Measurements from ENCODE around the gene RAB3C.
"Not testable (repeated sequence)": the region's sequence is repeated elsewhere in the genome, so short reads cannot be mapped to it uniquely, and the experiment has no call there.

RAB3C gene

DNA sequence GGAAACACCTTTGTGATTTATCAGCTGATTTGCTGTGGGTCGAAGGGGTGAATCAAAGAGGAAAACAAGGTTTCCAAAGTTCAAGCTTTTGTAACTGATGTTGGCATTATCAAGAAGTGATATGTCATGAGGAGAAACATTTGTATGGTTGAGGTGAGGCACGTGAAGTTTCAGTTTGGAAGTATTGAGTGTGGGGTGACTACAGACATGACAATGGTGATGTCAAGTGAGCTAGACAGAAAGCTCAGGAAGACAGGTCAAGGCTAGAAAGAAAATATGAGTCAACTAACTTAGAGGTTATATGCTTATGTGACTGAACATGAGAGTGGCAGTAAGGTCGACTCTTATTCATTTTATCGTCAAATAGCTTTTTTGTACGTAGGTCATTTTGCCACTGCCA is 99.1 kb downstream of the RAB3C start:
- H3K27ac ChIP-seq (ENCODE audit: low read length) = no peak overlapping the region
- no peaks in the 10 kb centered on the region for H3K9me3 ChIP-seq (ENCODE audit: insufficient read depth, low read depth, low read length)
- no peaks in the 10 kb centered on the region for H3K4me1 ChIP-seq (ENCODE audit: insufficient read depth, low read length)
- H3K27me3 ChIP-seq (ENCODE audit: insufficient read depth, low read length) = no peaks in the 10 kb centered on the region
- no peak overlapping the region for H3K4me3 ChIP-seq (ENCODE audit: low read length)
- H3K36me3 ChIP-seq (ENCODE audit: insufficient read depth, low read depth, low read length) = no peaks in the 10 kb centered on the region
- no peak overlapping the region for H3K9ac ChIP-seq (ENCODE audit: low read depth, low read length)

DNA sequence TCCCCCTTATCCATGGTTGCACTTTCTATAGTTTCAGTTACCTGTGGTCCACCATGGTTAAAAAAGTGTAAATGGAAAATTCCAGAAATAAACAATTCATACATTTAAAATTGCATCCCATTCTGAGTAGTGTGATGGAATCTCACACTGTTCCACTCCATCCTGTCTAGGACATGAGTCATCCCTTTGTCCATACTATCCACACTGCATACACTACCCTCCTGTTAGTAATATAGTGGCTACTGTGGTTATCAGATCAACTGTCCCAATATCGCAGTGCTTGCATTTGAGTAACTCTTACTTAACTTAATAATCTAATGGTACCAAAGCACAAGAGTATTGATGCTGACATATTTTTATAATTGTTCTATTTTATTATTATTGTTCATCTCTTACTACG is 100.7 kb downstream of the RAB3C start:
- Histone ChIP-seq H3K9ac (ENCODE audit: low read depth, low read length) (no peak overlapping the region), H3K4me3 (ENCODE audit: low read length) (no peak overlapping the region), H3K4me1 (ENCODE audit: insufficient read depth, low read length) (no peaks in the 10 kb centered on the region), H3K36me3 (ENCODE audit: insufficient read depth, low read depth, low read length) (no peaks in the 10 kb centered on the region), H3K27ac (ENCODE audit: low read length) (no peak overlapping the region), H3K9me3 (ENCODE audit: insufficient read depth, low read depth, low read length) (no peaks in the 10 kb centered on the region), H3K27me3 (ENCODE audit: insufficient read depth, low read length) (no peaks in the 10 kb centered on the region)

DNA sequence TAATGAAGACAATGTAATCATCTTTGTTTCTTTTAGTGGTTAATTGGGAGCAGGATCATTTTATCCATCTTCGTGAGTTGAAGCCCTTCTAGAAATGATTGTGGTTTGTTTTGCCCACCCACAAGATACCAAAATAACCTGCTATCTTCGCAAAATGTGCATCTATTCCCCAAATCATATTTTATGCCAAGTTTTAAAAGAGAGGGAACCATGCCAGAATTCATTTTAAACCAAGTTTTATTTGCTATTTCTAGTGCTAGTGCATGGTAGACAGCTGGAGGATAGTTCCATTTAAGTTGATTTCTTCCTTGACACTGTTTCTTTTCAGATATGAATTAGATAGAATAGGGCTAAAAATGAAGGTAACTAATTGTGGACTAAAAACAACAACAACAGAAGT is 104.2 kb downstream of the RAB3C start:
- H3K27ac ChIP-seq (ENCODE audit: low read length) = no peak overlapping the region
- no peaks in the 10 kb centered on the region for H3K27me3 ChIP-seq (ENCODE audit: insufficient read depth, low read length)
- no peak overlapping the region for H3K9ac ChIP-seq (ENCODE audit: low read depth, low read length)
- H3K36me3 ChIP-seq (ENCODE audit: insufficient read depth, low read depth, low read length) = no peaks in the 10 kb centered on the region
- no peaks in the 10 kb centered on the region for H3K4me1 ChIP-seq (ENCODE audit: insufficient read depth, low read length)
- no peak overlapping the region for H3K4me3 ChIP-seq (ENCODE audit: low read length)
- H3K9me3 ChIP-seq (ENCODE audit: insufficient read depth, low read depth, low read length) = no peaks in the 10 kb centered on the region

DNA sequence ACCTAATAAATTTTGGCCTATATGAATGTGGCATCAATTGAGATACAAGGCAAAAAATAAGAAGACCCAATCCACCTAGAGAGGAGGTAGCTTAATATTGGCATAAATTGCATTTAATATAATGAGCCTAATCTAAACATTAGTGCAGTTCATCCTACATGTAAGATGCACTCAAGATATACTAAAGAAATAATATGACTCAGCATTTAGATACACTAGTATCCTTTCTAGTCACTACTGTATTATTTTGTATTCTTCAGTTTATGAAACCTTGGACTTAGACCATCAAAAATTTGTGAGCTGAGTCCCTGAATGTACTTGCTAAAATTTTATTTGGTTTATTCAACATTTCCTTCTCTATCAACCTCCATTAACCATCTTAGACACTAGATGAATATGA is 104.7 kb downstream of the RAB3C start:
- Histone ChIP-seq H3K4me1 (ENCODE audit: insufficient read depth, low read length) (no peaks in the 10 kb centered on the region), H3K36me3 (ENCODE audit: insufficient read depth, low read depth, low read length) (no peaks in the 10 kb centered on the region), H3K4me3 (ENCODE audit: low read length) (no peak overlapping the region), H3K27me3 (ENCODE audit: insufficient read depth, low read length) (no peaks in the 10 kb centered on the region), H3K9ac (ENCODE audit: low read depth, low read length) (no peak overlapping the region), H3K27ac (ENCODE audit: low read length) (no peak overlapping the region), H3K9me3 (ENCODE audit: insufficient read depth, low read depth, low read length) (no peaks in the 10 kb centered on the region)

DNA sequence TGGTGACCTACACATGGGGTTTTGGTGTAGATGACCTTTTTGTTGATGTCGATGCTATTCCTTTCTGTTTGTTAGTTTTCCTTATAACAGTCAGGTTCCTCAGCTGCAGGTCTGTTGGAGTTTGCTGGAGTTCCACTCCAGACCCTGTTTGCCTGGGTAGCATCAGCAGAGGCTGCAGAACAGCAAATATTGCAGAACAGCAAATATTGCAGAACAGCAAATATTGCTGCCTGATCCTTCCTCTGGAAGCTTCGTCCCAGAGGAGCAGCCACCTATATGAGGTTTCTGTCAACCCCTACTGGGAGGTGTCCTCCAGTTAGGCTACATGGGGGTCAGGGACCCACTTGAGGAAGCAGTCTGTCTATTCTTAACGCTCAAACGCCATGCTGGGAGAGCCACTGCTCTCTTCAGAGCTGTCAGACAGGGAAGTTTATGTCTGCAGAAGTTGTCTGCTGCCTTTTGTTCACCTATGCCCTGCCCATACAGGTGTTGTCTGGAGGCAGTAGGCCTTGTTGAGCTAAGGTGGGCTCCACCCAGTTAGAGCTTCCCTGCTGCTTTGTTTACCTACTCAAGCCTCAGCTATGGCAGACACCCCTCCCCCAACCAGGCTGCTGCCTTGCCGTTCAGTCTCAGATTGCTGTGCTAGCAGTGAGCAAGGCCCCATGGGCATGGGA is 116.3 kb downstream of the RAB3C start:
- not testable (repeated sequence) for H3K4me1 ChIP-seq (ENCODE audit: insufficient read depth, low read length); H3K9ac ChIP-seq (ENCODE audit: low read depth, low read length); H3K4me3 ChIP-seq (ENCODE audit: low read length); H3K36me3 ChIP-seq (ENCODE audit: insufficient read depth, low read depth, low read length); H3K27me3 ChIP-seq (ENCODE audit: insufficient read depth, low read length); H3K27ac ChIP-seq (ENCODE audit: low read length)
- peaks cover 14% of the 10 kb centered on the region for H3K9me3 ChIP-seq (ENCODE audit: insufficient read depth, low read depth, low read length)

DNA sequence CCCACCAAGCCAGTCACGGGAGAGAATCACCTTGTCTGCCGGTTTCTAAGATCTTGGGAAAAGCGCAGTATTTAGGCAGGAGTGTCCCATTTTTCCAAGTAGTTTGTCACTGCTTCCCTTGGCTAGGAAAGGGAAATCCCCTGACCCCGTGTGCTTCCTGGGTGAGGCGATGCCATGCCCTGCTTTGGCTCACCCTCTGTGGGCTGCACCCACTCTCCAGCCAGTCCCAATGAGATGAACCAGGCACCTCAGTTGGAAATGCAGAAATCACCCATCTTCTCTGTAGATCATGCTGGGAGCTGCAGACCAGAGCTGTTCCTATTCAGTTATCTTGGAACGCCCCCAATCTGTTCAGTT is 116.9 kb downstream of the RAB3C start:
- Histone ChIP-seq H3K4me3 (ENCODE audit: low read length) (no peak overlapping the region), H3K9ac (ENCODE audit: low read depth, low read length) (no peak overlapping the region), H3K27me3 (ENCODE audit: insufficient read depth, low read length) (no peaks in the 10 kb centered on the region), H3K27ac (ENCODE audit: low read length) (no peak overlapping the region), H3K36me3 (ENCODE audit: insufficient read depth, low read depth, low read length) (no peaks in the 10 kb centered on the region), H3K9me3 (ENCODE audit: insufficient read depth, low read depth, low read length) (peaks cover 14% of the 10 kb centered on the region), H3K4me1 (ENCODE audit: insufficient read depth, low read length) (no peaks in the 10 kb centered on the region)

DNA sequence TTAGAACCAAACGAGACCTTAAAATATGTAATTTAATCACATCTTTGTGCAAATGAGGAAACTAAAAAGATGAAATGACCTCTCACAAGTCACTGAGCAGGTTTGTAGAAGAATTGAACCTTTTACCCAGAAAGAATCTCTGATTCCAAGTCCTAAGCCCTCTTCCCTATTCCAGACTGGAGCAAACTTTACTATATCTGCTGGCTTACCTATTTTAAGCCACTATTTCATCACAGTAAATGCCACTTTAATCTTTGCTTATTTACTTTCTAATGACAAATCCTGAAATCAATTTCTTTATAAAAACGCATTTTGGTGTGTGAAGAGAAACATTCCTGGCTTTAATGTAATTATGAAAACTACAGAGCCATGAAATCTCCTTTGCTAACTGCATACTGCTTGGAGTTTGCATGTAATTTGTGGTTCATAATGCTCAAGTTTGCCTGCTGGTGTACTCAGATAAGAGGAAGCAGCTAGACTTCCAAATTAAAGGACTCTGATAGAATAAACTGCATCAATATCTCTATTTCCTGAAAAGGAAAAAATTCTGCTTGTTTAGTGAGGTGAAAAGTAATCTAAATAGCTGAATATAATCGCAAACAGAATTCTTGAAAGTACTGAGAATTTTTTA is 121.2 kb downstream of the RAB3C start:
- Histone ChIP-seq H3K27ac (ENCODE audit: low read length) (no peak overlapping the region), H3K4me1 (ENCODE audit: insufficient read depth, low read length) (no peaks in the 10 kb centered on the region), H3K9me3 (ENCODE audit: insufficient read depth, low read depth, low read length) (peaks cover 9% of the 10 kb centered on the region), H3K36me3 (ENCODE audit: insufficient read depth, low read depth, low read length) (no peaks in the 10 kb centered on the region), H3K27me3 (ENCODE audit: insufficient read depth, low read length) (no peaks in the 10 kb centered on the region), H3K9ac (ENCODE audit: low read depth, low read length) (no peak overlapping the region), H3K4me3 (ENCODE audit: low read length) (no peak overlapping the region)

DNA sequence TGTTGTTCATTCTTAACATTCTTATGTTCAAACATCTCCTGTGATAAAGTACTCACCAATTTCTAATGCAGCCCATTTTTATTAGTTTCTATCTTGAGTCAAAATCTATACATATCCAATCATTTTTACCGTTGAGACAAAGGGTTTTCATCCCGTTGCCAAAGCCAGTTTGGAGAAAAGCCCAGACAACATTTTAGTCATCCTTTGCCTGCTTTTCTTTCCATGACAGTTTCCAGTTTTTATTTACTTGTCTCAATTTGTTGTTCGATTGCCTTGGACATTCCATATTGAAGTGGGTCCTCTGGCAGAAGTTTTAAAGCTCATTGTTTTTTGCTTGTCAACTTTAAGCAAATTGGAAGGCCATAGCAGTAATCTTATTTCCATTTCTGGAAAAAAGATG is 123.9 kb downstream of the RAB3C start:
- H3K9me3 ChIP-seq (ENCODE audit: insufficient read depth, low read depth, low read length) = no peaks in the 10 kb centered on the region
- H3K27me3 ChIP-seq (ENCODE audit: insufficient read depth, low read length) = no peaks in the 10 kb centered on the region
- H3K27ac ChIP-seq (ENCODE audit: low read length) = no peak overlapping the region
- no peak overlapping the region for H3K9ac ChIP-seq (ENCODE audit: low read depth, low read length)
- H3K4me3 ChIP-seq (ENCODE audit: low read length) = no peak overlapping the region
- H3K36me3 ChIP-seq (ENCODE audit: insufficient read depth, low read depth, low read length) = no peaks in the 10 kb centered on the region
- no peaks in the 10 kb centered on the region for H3K4me1 ChIP-seq (ENCODE audit: insufficient read depth, low read length)

DNA sequence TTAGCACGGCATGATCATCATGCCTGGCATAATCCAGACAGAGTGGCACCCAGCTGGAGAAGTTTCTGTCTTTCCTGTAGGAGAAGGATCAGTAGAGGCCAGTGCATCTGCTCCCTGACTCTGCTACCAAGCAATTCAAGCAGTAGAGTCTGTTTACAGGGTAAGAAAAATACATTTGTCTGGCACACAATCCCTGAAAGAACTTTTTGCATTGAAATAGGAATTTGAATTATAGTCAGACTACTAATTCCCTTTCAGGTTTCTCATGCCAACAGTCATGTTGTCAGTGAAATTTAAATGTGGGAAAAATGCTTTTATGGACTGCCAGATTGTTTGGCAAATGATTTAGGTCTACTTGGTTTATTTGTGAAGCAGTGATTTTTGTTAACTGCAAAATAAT is 125.6 kb downstream of the RAB3C start:
- Histone ChIP-seq H3K27me3 (ENCODE audit: insufficient read depth, low read length) (no peaks in the 10 kb centered on the region), H3K9ac (ENCODE audit: low read depth, low read length) (no peak overlapping the region), H3K9me3 (ENCODE audit: insufficient read depth, low read depth, low read length) (no peaks in the 10 kb centered on the region), H3K4me1 (ENCODE audit: insufficient read depth, low read length) (no peaks in the 10 kb centered on the region), H3K27ac (ENCODE audit: low read length) (no peak overlapping the region), H3K4me3 (ENCODE audit: low read length) (no peak overlapping the region), H3K36me3 (ENCODE audit: insufficient read depth, low read depth, low read length) (no peaks in the 10 kb centered on the region)

DNA sequence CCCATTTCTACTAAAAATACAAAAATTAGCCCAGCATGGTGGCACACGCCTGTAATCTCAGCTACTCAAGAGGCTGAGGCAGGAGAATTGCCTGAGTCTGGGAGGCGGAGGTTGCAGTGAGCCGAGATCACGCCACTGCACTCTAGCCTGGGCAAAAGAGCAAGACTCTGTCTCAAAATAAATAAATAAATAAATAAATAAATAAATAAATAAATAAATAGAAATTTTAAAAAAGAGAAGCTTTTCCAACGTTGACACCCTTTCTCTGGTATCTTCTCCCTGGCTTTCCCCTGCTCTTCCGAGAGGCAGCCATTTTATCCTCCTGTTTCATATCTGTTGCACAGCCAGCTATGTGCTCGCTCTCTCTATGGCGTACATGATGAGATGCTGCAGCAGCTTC is 127.5 kb downstream of the RAB3C start:
- not testable (repeated sequence) for H3K36me3 ChIP-seq (ENCODE audit: insufficient read depth, low read depth, low read length); H3K9ac ChIP-seq (ENCODE audit: low read depth, low read length); H3K9me3 ChIP-seq (ENCODE audit: insufficient read depth, low read depth, low read length); H3K27me3 ChIP-seq (ENCODE audit: insufficient read depth, low read length); H3K4me1 ChIP-seq (ENCODE audit: insufficient read depth, low read length); H3K4me3 ChIP-seq (ENCODE audit: low read length); H3K27ac ChIP-seq (ENCODE audit: low read length)

DNA sequence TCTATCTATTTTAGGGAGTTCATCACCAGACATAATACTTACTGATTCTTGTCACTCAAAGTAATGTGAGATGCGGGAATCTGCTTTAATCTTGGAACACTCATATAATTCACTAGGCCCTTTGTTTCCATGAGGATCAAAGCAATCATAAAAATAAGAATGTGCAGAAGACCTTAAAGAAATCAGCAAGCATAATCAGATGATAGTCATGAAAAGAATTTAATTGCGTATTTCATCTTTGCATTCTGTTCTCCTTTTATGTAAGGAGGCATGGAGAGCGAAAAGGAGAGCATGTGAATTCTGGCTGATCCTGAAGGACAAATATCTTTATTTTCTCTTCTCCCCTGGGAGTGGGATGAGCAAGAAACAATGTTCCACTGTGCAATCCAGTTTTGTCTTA is 128.0 kb downstream of the RAB3C start:
- Histone ChIP-seq H3K27ac (ENCODE audit: low read length) (no peak overlapping the region), H3K4me1 (ENCODE audit: insufficient read depth, low read length) (no peaks in the 10 kb centered on the region), H3K4me3 (ENCODE audit: low read length) (no peak overlapping the region), H3K9ac (ENCODE audit: low read depth, low read length) (no peak overlapping the region), H3K36me3 (ENCODE audit: insufficient read depth, low read depth, low read length) (no peaks in the 10 kb centered on the region), H3K27me3 (ENCODE audit: insufficient read depth, low read length) (no peaks in the 10 kb centered on the region), H3K9me3 (ENCODE audit: insufficient read depth, low read depth, low read length) (peaks cover 6% of the 10 kb centered on the region; the same call in 1 of the 2 replicates)

DNA sequence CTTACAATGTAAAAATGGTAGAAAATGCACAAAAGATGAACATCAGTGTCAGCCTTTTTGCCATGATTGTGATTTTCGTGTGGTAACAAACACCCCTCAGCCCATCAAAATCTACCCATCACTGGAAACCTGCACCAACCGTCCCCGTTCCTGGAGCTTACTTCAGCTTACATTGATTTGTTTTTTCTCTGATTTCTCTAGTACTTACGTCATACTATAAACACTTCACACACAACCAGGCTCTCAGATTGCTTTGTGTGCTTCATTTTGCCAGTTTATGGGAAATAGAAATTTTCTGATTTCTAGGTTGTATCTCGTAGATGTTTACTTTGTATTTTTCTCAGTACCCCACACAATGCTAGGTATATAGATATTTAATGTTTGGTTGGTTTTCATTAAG is 129.1 kb downstream of the RAB3C start:
- Histone ChIP-seq H3K9ac (ENCODE audit: low read depth, low read length) (no peak overlapping the region), H3K27me3 (ENCODE audit: insufficient read depth, low read length) (no peaks in the 10 kb centered on the region), H3K4me1 (ENCODE audit: insufficient read depth, low read length) (peaks cover 3% of the 10 kb centered on the region; the same call in 1 of the 2 replicates), H3K9me3 (ENCODE audit: insufficient read depth, low read depth, low read length) (peaks cover 6% of the 10 kb centered on the region; the same call in 1 of the 2 replicates), H3K36me3 (ENCODE audit: insufficient read depth, low read depth, low read length) (no peaks in the 10 kb centered on the region), H3K27ac (ENCODE audit: low read length) (no peak overlapping the region), H3K4me3 (ENCODE audit: low read length) (no peak overlapping the region)
